ENCODE measurements around the gene AJM1. TPM values are rescaled to one million over a fixed set of nuclear protein-coding genes. Genes with fewer than 3 reads are reported as not detected.
A peak's percentile ranks its signal among the peaks of the same experiment; 100 is the strongest.

AJM1 gene
- total RNA-seq, 4 donors from 2014 or later = 2.0 to 3.9 (median 3.7) TPM

- H3K4me3 ChIP-seq = peak overlapping the region in 2 of 4 donors; percentile 35 to 50
- TF ChIP-seq CTCF (IDR thresholded peaks at IDR 0.05) (no peak), EP300 (IDR thresholded peaks at IDR 0.05) (no peak), POLR2A (IDR thresholded peaks at IDR 0.05) (no peak)
- H3K27me3 ChIP-seq = no peaks in the 10 kb centered on the region
- peak overlapping the region in 1 of 4 donors; percentile 61 for H3K27ac ChIP-seq
- peaks cover 0 to 18% (median 5%) of the 10 kb centered on the region in 4 donors for H3K4me1 ChIP-seq
- 78 to 84% methylated on average over 32 to 40 of the region's 42 CpGs for WGBS, 2 donors
- no peaks in the 10 kb centered on the region for H3K9me3 ChIP-seq
- DNase-seq (ENCODE audit: low spot score in 2 of 2) = no peak
- H3K36me3 ChIP-seq = peaks cover 0 to 42% (median 0%) of the 10 kb centered on the region in 3 donors
Measured at GRCh38 chr9:136821826-136822544, 20.3 kb upstream of the AJM1 start.

GRCh38 chr9:136823136-136824046 lies 18.9 kb upstream of the AJM1 start:
- no peak for TF ChIP-seq POLR2A (IDR thresholded peaks at IDR 0.05)
- no peak for TF ChIP-seq EP300 (IDR thresholded peaks at IDR 0.05)
- no peak for TF ChIP-seq CTCF (IDR thresholded peaks at IDR 0.05)
- WGBS, 2 donors = 87% methylated on average over 27 to 30 of the region's 30 CpGs
- Histone ChIP-seq H3K9me3 (no peaks in the 10 kb centered on the region), H3K27me3 (no peaks in the 10 kb centered on the region), H3K36me3 (peaks cover 0 to 55% (median 0%) of the 10 kb centered on the region in 3 donors), H3K4me3 (no peak overlapping the region), H3K27ac (no peak overlapping the region), H3K4me1 (peaks cover 0 to 18% (median 5%) of the 10 kb centered on the region in 4 donors)
- no peak for DNase-seq (ENCODE audit: low spot score in 2 of 2)

- Histone ChIP-seq H3K9me3 (no peaks in the 10 kb centered on the region), H3K4me3 (no peak overlapping the region), H3K27ac (no peak overlapping the region), H3K4me1 (peaks cover 0 to 18% (median 5%) of the 10 kb centered on the region in 4 donors), H3K27me3 (no peaks in the 10 kb centered on the region), H3K36me3 (peaks cover 0 to 67% (median 5%) of the 10 kb centered on the region in 3 donors)
- DNase-seq (ENCODE audit: low spot score in 2 of 2) = no peak
- TF ChIP-seq EP300 (IDR thresholded peaks at IDR 0.05) = no peak
- TF ChIP-seq POLR2A (IDR thresholded peaks at IDR 0.05) = no peak
- WGBS, 2 donors = 79 to 89% methylated on average over 16 to 19 of the region's 21 CpGs
Measured at GRCh38 chr9:136824496-136825225, 17.6 kb upstream of the AJM1 start.

GRCh38 chr9:136825295-136826187 lies 16.7 kb upstream of the AJM1 start:
- no peak for TF ChIP-seq POLR2A (IDR thresholded peaks at IDR 0.05)
- no peak for TF ChIP-seq CTCF (IDR thresholded peaks at IDR 0.05)
- no peak for TF ChIP-seq EP300 (IDR thresholded peaks at IDR 0.05)
- DNase-seq (ENCODE audit: low spot score in 2 of 2) = no peak
- 89 to 92% methylated on average over 32 to 36 of the region's 44 CpGs for WGBS, 2 donors
- Histone ChIP-seq H3K36me3 (peaks cover 0 to 76% (median 14%) of the 10 kb centered on the region in 3 donors), H3K9me3 (no peaks in the 10 kb centered on the region), H3K4me3 (no peak overlapping the region), H3K27me3 (no peaks in the 10 kb centered on the region), H3K4me1 (peaks cover 0 to 18% (median 4%) of the 10 kb centered on the region in 4 donors), H3K27ac (no peak overlapping the region)
